ENCODE measurements around the gene DTX2. TPM values are rescaled to one million over a fixed set of nuclear protein-coding genes. Genes with fewer than 3 reads are reported as not detected.

DTX2 gene
- total RNA-seq, 1 experiment from 2014 or later = 45.2 TPM

DNA sequence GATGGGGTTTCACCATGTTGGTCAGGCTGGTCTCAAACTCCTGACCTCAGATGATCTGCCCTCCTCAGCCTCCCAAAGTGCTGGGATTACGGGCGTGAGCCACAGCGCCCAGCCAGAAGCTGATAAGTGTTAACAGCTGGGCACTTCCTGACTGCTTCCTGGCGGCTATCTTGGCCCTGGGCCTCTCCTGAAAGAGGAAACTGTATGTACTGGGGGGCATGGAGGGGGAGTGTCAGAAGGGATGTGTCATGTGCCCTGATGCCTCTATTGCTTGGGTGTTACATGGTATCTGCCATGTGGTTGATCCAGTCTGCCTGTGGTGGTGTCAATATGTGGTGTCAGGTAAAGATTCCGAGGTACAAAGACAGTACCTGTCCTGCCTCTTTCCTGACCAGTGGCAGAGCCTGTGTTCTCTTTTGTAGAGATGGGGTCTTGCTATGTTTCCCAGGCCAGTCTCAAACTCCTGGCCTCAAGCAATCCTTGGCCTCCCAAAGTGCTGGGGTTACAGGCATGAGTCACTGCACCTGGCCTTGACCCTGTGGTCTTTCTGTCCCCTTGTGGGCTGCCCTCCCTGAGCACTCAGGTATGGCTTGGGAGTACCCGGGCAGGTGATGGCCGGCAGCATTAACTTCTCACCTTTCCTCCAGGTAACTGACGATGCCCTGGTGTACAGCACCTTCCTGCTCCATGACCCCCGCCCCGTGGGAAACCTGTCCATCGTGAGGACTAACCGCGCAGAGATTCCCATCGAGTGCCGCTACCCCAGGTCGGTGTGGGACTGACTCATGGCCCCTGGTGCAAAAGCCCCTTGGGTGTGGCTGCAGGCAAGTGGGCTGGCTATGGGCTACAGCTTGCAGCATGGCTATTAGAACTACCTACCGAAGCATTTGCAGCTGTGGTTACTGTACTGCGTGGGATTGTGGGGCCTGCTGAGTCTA lies 32.4 kb upstream of the DTX2 start:
- no TSS peak for BruUV-seq (replicated peaks)
- H3K36me3 ChIP-seq (ENCODE audit: control insufficient read depth, insufficient read depth, low read length) = no peaks in the 10 kb centered on the region
- CTCF ChIA-PET = no interaction called here
- peaks cover under 1% of the 10 kb centered on the region; the same call in 1 of the 2 replicates for H3K4me1 ChIP-seq
- POLR2A ChIA-PET = no interaction called here
- Mint-ChIP-seq H3K36me3 (ENCODE audit: insufficient read depth, unreplicated experiment) (no peaks in the 10 kb centered on the region), H3K27ac (ENCODE audit: unreplicated experiment) (no peak overlapping the region), H3K27me3 (ENCODE audit: insufficient read depth, unreplicated experiment) (no peaks in the 10 kb centered on the region), H3K4me3 (ENCODE audit: unreplicated experiment) (no peak overlapping the region), H3K4me1 (ENCODE audit: low read depth, unreplicated experiment) (peaks cover 1% of the 10 kb centered on the region), H3K9me3 (ENCODE audit: unreplicated experiment) (no peaks in the 10 kb centered on the region)
- TF ChIP-seq, protein P1, sequence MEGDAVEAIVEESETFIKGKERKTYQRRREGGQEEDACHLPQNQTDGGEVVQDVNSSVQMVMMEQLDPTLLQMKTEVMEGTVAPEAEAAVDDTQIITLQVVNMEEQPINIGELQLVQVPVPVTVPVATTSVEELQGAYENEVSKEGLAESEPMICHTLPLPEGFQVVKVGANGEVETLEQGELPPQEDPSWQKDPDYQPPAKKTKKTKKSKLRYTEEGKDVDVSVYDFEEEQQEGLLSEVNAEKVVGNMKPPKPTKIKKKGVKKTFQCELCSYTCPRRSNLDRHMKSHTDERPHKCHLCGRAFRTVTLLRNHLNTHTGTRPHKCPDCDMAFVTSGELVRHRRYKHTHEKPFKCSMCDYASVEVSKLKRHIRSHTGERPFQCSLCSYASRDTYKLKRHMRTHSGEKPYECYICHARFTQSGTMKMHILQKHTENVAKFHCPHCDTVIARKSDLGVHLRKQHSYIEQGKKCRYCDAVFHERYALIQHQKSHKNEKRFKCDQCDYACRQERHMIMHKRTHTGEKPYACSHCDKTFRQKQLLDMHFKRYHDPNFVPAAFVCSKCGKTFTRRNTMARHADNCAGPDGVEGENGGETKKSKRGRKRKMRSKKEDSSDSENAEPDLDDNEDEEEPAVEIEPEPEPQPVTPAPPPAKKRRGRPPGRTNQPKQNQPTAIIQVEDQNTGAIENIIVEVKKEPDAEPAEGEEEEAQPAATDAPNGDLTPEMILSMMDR (IDR thresholded peaks at IDR 0.05; ENCODE audit: insufficient read depth in 1 of 2, low read depth in 1 of 2, low read length in 1 of 2, severe bottlenecking in 1 of 2, unreplicated experiment in 1 of 2) = no peak
- DNase-seq = no peak
- no peak overlapping the region for H3K4me3 ChIP-seq (ENCODE audit: low read depth, low read length)
- no peaks in the 10 kb centered on the region for H3K27me3 ChIP-seq (replicated peaks; ENCODE audit: control insufficient read depth, insufficient read depth, low read length)
- intact Hi-C loops (cut with micrococcal nuclease; ENCODE audit: unreplicated experiment) = no loop called here
- H3K9me3 ChIP-seq = no peaks in the 10 kb centered on the region

DNA sequence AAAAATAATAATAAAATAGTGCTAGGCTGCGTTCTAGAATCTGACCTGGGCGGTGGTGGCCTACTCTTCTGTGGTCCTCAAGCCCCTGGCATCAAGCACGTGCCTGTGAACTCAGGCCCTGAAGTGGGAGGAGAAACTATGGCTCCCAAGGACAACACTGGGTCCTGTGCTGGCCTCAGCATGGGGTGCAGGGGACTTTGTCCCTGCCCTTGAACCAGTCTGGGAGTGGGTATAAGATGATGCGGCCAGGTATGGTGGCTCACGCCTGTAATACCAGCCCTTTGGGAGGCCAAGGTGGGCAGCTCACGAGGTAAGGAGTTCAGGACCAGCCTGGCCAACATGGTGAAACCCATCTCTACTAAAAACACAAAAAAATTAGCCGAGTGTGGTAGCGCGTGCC lies 31.3 kb upstream of the DTX2 start:
- no peaks in the 10 kb centered on the region for H3K9me3 ChIP-seq
- Mint-ChIP-seq H3K9me3 (ENCODE audit: unreplicated experiment) (no peaks in the 10 kb centered on the region), H3K27ac (ENCODE audit: unreplicated experiment) (no peak overlapping the region), H3K4me3 (ENCODE audit: unreplicated experiment) (no peak overlapping the region), H3K4me1 (ENCODE audit: low read depth, unreplicated experiment) (no peaks in the 10 kb centered on the region), H3K36me3 (ENCODE audit: insufficient read depth, unreplicated experiment) (no peaks in the 10 kb centered on the region), H3K27me3 (ENCODE audit: insufficient read depth, unreplicated experiment) (no peaks in the 10 kb centered on the region)
- H3K4me3 ChIP-seq (ENCODE audit: low read depth, low read length) = no peak overlapping the region
- CTCF ChIA-PET = no interaction called here
- no peaks in the 10 kb centered on the region for H3K27me3 ChIP-seq (replicated peaks; ENCODE audit: control insufficient read depth, insufficient read depth, low read length)
- intact Hi-C loops (cut with micrococcal nuclease; ENCODE audit: unreplicated experiment) = no loop called here
- DNase-seq = peak in 1 of 2 experiments; percentile 21
- H3K4me1 ChIP-seq = no peaks in the 10 kb centered on the region
- TF ChIP-seq, protein P1 (IDR thresholded peaks at IDR 0.05; ENCODE audit: insufficient read depth in 1 of 2, low read depth in 1 of 2, low read length in 1 of 2, severe bottlenecking in 1 of 2, unreplicated experiment in 1 of 2) = no peak
- no peaks in the 10 kb centered on the region for H3K36me3 ChIP-seq (ENCODE audit: control insufficient read depth, insufficient read depth, low read length)
- POLR2A ChIA-PET = no interaction called here
- BruUV-seq (replicated peaks) = no TSS peak

DNA sequence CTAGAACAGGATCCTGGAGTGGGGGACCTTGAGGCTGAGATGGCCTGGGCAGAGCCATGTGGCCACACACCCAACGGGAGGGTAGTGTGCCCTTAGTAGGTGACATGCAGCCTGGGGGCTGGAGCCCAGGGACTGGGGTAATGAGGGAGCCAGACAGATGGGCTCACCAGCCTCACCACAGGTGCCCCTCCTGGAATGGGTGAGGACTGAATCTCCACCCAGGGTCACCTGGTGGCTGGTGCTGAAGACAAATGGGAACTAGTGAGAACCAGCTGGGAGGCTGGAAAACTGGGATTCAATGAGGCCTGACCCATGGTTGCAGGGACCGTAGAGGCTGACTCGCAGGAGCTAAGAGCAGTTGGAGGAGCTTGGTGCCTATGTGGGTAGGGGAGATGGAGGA lies 30.7 kb upstream of the DTX2 start:
- H3K9me3 ChIP-seq = no peaks in the 10 kb centered on the region
- H3K4me1 ChIP-seq = no peaks in the 10 kb centered on the region
- ChIA-PET CTCF (no interaction called here), POLR2A (no interaction called here)
- intact Hi-C loops (cut with micrococcal nuclease; ENCODE audit: unreplicated experiment) = no loop called here
- no peaks in the 10 kb centered on the region for H3K27me3 ChIP-seq (replicated peaks; ENCODE audit: control insufficient read depth, insufficient read depth, low read length)
- TF ChIP-seq, protein P1 (IDR thresholded peaks at IDR 0.05; ENCODE audit: insufficient read depth in 1 of 2, low read depth in 1 of 2, low read length in 1 of 2, severe bottlenecking in 1 of 2, unreplicated experiment in 1 of 2) = no peak
- Mint-ChIP-seq H3K27ac (ENCODE audit: unreplicated experiment) (no peak overlapping the region), H3K27me3 (ENCODE audit: insufficient read depth, unreplicated experiment) (no peaks in the 10 kb centered on the region), H3K36me3 (ENCODE audit: insufficient read depth, unreplicated experiment) (no peaks in the 10 kb centered on the region), H3K4me3 (ENCODE audit: unreplicated experiment) (no peak overlapping the region), H3K4me1 (ENCODE audit: low read depth, unreplicated experiment) (no peaks in the 10 kb centered on the region), H3K9me3 (ENCODE audit: unreplicated experiment) (no peaks in the 10 kb centered on the region)
- DNase-seq = peak in 1 of 2 experiments; percentile 19
- no TSS peak for BruUV-seq (replicated peaks)
- no peak overlapping the region for H3K4me3 ChIP-seq (ENCODE audit: low read depth, low read length)
- no peaks in the 10 kb centered on the region for H3K36me3 ChIP-seq (ENCODE audit: control insufficient read depth, insufficient read depth, low read length)

Data from Caco-2 (cell line).